Breast epithelium (tissue), 3 donors: ENCODE results near the gene NRCAM.

Experiments used
- CTCF ChIP-seq, 3 donors: fragments of 450-650 bp; IDR thresholded peaks; one replicate each; pipeline ENCODE4 v1.5.1; 2016 to 2017; ENCODE audit warnings: antibody characterized with exemption in 3 of 3, mild to moderate bottlenecking in 3 of 3, moderate library complexity in 3 of 3
- POLR2A ChIP-seq: fragments of 450-650 bp; IDR thresholded peaks from one replicate; pipeline ENCODE4 v1.6.1; 2016; ENCODE audit warnings: antibody characterized with exemption, mild to moderate bottlenecking, moderate library complexity
- POLR2AphosphoS5 ChIP-seq, 3 donors: sonication (generic); formaldehyde crosslinking; IDR thresholded peaks; one replicate each; pipeline ENCODE4 v1.6.1; 2017; ENCODE audit warnings: antibody characterized with exemption in 3 of 3

GRCh38 chr7:108293149-108293612 is 163.1 kb downstream of the NRCAM start:
- no peak for TF ChIP-seq CTCF (IDR thresholded peaks at IDR 0.05)
- TF ChIP-seq POLR2A: no peak
- no peak for TF ChIP-seq POLR2AphosphoS5 (IDR thresholded peaks at IDR 0.05)
